Uterus (tissue), 4 donors: ENCODE data around the gene USP25. TPM values are rescaled to one million over a fixed set of nuclear protein-coding genes. Genes with fewer than 3 reads are reported as not detected.

Experiments
- DNase-seq, 2 donors: peaks; one replicate each; pipeline ENCODE4 v3.0.0-alpha.2; 2019 to 2020
- H3K27ac ChIP-seq, 2 donors: fragments of 200-600 bp; sonication (generic); 1 replicate in 1 of 2; 2 replicates in 1 of 2; pipeline ENCODE4 v1.5.1; 2016 to 2018
- H3K27me3 ChIP-seq, 2 donors: fragments of 200-600 bp; sonication (generic); one replicate each; pipeline ENCODE4 v1.5.1; 2018 to 2019; ENCODE audit warnings: control low read depth in 1 of 2
- H3K36me3 ChIP-seq, 2 donors: fragments of 200-600 bp; sonication (generic); one replicate each; pipeline ENCODE4 v1.5.1; 2019; ENCODE audit warnings: control low read depth in 1 of 2
- H3K4me1 ChIP-seq, 2 donors: fragments of 200-600 bp; sonication (generic); one replicate each; pipeline ENCODE4 v1.5.1; 2018 to 2019; ENCODE audit warnings: control low read depth in 1 of 2
- H3K4me3 ChIP-seq, 2 donors: fragments of 200-600 bp; sonication (generic); 1 replicate in 1 of 2; 2 replicates in 1 of 2; pipeline ENCODE4 v1.5.1; 2018 to 2019; ENCODE audit warnings: mild to moderate bottlenecking in 1 of 2
- H3K9me3 ChIP-seq, 2 donors: fragments of 200-600 bp; sonication (generic); one replicate each; pipeline ENCODE4 v1.5.1; 2019; ENCODE audit warnings: control low read depth in 1 of 2
- POLR2A ChIP-seq, 2 donors: fragments of 450-650 bp; IDR thresholded peaks; one replicate each; pipeline ENCODE4 v1.6.1; 2016; ENCODE audit warnings: antibody characterized with exemption in 2 of 2, mild to moderate bottlenecking in 1 of 2, moderate library complexity in 1 of 2
- intact Hi-C: fragments of 100-400 bp; cut with DNase I; formaldehyde crosslinking; loops from one replicate; pipeline ENCODE4 v1.15.1; 2023; ENCODE audit warnings: low total_unique reads
- total RNA-seq, 4 donors: library from RNA; depleted of rRNA in 3 of 4; stranded (reverse); fragments of >200 nt in 3 of 4; gene quantifications; one replicate each; pipeline versions ENCODE4 v1.1.0 to v1.2.4, GENCODE V29; 2014 to 2023
- TF ChIP-seq, protein P1 (sequence below), 4 experiments: fragments of 200-600 bp in 2 of 4; fragments of 450-650 bp in 2 of 4; sonication (generic) in 2 of 4; IDR thresholded peaks; one replicate each; pipeline ENCODE4 v1.5.1; 2016 to 2019; ENCODE audit warnings: antibody characterized with exemption in 4 of 4, mild to moderate bottlenecking in 2 of 4, moderate library complexity in 1 of 4
- donor health status: DM: yes; HTN: yes; CAD: no.

Gene USP25, protein sequence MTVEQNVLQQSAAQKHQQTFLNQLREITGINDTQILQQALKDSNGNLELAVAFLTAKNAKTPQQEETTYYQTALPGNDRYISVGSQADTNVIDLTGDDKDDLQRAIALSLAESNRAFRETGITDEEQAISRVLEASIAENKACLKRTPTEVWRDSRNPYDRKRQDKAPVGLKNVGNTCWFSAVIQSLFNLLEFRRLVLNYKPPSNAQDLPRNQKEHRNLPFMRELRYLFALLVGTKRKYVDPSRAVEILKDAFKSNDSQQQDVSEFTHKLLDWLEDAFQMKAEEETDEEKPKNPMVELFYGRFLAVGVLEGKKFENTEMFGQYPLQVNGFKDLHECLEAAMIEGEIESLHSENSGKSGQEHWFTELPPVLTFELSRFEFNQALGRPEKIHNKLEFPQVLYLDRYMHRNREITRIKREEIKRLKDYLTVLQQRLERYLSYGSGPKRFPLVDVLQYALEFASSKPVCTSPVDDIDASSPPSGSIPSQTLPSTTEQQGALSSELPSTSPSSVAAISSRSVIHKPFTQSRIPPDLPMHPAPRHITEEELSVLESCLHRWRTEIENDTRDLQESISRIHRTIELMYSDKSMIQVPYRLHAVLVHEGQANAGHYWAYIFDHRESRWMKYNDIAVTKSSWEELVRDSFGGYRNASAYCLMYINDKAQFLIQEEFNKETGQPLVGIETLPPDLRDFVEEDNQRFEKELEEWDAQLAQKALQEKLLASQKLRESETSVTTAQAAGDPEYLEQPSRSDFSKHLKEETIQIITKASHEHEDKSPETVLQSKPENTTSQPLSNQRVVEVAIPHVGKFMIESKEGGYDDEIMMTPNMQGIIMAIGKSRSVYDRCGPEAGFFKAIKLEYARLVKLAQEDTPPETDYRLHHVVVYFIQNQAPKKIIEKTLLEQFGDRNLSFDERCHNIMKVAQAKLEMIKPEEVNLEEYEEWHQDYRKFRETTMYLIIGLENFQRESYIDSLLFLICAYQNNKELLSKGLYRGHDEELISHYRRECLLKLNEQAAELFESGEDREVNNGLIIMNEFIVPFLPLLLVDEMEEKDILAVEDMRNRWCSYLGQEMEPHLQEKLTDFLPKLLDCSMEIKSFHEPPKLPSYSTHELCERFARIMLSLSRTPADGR
- 10 to 100 TPM; 34.6 to 97.5 (median 63.5) TPM for total RNA-seq

DNA sequence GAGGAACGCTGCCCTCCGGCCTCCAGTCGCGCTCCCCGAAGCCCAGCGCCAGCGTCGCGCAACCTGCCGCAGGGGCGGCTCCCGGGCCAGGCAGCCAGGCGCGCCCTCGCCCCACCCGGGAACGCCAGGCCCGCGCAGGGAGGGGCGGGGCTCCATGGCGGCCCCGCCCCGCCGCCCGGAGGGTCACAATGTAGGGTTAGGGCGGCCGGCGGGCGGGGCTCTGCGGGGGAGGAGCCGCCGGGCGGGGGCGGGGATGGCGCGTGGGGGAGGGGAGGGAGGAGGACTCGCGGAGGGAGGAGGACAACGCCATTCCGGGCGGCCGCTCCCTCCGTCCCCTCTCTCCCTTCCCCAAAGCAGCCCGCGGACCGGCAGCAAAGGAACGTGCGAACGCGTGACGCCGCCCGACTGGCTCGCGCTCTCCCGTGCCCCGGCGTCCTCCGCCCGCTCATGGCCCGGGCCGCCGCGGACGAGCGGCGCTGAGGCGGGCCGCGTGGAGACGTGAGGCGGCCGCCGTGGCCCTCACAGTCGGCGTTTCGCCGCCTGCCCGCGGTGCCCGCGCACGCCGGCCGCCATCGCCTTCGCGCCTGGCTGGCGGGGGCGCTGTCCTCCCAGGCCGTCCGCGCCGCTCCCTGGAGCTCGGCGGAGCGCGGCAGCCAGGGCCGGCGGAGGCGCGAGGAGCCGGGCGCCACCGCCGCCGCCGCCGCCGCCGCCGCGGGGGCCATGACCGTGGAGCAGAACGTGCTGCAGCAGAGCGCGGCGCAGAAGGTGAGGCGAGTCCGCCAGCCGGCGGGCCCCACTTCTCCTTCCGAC, at the start of gene USP25:
Gene USP25 (plus strand): TSS at position 309 of the 810 bp plus-strand sequence. CDS start 412 bp downstream, at position 721.
- intact Hi-C loops = no loop called here
- H3K4me1 ChIP-seq = peaks cover 0 to 5% of the 10 kb centered on the region in 2 donors
- peak; percentile 87 to 91 for DNase-seq

DNA sequence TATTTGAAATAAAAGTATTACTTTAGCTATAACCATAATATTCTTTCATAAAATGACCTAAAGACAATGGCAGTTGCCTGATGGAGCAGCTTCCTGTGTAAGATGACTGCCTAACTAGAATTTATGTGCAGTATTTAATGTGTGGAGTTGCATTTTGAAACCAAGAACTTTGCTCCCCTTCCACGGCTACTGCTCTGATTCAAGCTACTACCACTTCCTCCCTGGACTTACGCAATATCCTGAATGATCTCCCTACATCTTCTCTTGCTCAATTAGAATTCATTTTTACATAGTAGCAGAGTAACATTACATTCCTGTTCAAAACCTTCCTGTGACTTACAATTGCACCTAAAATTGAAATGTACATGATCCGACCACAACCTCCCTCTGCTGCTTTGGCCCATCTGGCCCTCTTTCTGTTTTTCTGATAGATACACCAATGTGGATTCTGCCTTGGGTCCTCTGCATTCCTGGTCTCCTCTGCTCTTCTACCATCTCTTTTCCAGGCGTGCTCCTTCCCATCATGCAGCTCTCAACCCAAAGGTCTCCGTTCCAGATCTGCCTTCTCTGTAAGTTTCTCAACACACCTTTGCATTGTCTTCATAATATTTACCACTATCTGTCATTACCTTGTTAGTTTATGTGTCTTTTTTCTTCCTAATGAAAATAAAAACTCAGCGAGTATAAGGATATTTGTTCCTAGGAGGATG, 47.4 kb upstream of the USP25 start:
- Histone ChIP-seq H3K27me3 (no peaks in the 10 kb centered on the region), H3K4me1 (no peaks in the 10 kb centered on the region), H3K9me3 (no peaks in the 10 kb centered on the region), H3K36me3 (no peaks in the 10 kb centered on the region), H3K27ac (no peak overlapping the region), H3K4me3 (no peak overlapping the region)
- intact Hi-C loops = no loop called here
- TF ChIP-seq POLR2A (IDR thresholded peaks at IDR 0.05) = no peak
- TF ChIP-seq, protein P1, sequence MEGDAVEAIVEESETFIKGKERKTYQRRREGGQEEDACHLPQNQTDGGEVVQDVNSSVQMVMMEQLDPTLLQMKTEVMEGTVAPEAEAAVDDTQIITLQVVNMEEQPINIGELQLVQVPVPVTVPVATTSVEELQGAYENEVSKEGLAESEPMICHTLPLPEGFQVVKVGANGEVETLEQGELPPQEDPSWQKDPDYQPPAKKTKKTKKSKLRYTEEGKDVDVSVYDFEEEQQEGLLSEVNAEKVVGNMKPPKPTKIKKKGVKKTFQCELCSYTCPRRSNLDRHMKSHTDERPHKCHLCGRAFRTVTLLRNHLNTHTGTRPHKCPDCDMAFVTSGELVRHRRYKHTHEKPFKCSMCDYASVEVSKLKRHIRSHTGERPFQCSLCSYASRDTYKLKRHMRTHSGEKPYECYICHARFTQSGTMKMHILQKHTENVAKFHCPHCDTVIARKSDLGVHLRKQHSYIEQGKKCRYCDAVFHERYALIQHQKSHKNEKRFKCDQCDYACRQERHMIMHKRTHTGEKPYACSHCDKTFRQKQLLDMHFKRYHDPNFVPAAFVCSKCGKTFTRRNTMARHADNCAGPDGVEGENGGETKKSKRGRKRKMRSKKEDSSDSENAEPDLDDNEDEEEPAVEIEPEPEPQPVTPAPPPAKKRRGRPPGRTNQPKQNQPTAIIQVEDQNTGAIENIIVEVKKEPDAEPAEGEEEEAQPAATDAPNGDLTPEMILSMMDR (IDR thresholded peaks at IDR 0.05) = no peak
- DNase-seq = no peak

More for the DNA sequence above, at the start of gene USP25:
- Histone ChIP-seq H3K36me3 (no peaks in the 10 kb centered on the region), H3K9me3 (no peaks in the 10 kb centered on the region), H3K27me3 (no peaks in the 10 kb centered on the region), H3K4me3 (peak within 1 kb of the TSS; percentile 49 to 97), H3K27ac (peak within 1 kb of the TSS; percentile 94 to 98)
- TF ChIP-seq, protein P1 (IDR thresholded peaks at IDR 0.05) = peak in 2 of 4 experiments; percentile 23 to 41
- peak; percentile 81 to 84 for TF ChIP-seq POLR2A (IDR thresholded peaks at IDR 0.05)

DNA sequence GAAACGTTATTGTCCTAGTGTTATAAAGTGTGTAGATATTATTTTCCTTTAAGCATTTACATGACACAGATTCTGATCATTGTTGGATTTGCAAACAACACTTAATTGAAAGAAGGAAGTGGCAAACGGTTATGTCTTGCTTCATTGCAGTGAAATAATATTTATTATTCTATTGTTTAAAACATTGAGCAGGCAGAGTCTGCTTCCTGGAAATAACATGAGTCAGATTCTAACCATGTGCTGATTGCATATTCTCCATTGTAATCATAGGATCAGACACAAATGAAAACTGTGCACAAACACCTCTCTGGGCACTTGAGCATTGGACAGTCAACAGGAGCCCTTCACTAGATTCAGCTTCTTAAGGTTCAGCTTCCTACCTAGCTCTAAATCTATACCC, 46.8 kb upstream of the USP25 start:
- intact Hi-C loops = no loop called here
- Histone ChIP-seq H3K27ac (no peak overlapping the region), H3K4me3 (no peak overlapping the region), H3K4me1 (no peaks in the 10 kb centered on the region), H3K27me3 (no peaks in the 10 kb centered on the region), H3K9me3 (no peaks in the 10 kb centered on the region), H3K36me3 (no peaks in the 10 kb centered on the region)
- DNase-seq = no peak
- TF ChIP-seq, protein P1 (IDR thresholded peaks at IDR 0.05) = no peak
- TF ChIP-seq POLR2A (IDR thresholded peaks at IDR 0.05) = no peak

DNA sequence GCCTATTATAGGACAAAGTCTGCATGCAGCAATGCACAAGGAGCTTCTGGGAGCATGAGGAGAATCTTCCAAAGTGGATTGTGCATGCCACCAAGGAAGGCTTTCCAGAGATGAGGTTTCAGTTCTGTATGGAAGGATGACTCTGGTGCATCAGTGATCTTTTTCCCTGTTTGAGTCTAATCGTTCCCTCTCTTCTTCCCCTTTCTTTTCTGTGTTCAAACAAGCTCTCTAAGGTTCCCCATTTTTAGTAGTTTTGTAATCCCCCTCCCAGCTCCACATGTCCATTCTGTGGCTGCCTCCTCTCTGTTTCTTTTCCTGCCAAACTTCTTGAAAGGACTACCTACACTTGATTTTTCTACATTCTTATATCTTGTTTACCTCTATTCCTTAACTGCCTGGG, 43.3 kb upstream of the USP25 start:
- intact Hi-C loops = no loop called here

More for the DNA sequence above, 43.3 kb upstream of the USP25 start:
- H3K4me1 ChIP-seq = no peaks in the 10 kb centered on the region
- H3K9me3 ChIP-seq = no peaks in the 10 kb centered on the region
- no peaks in the 10 kb centered on the region for H3K36me3 ChIP-seq
- DNase-seq = no peak
- no peak overlapping the region for H3K27ac ChIP-seq
- H3K27me3 ChIP-seq = no peaks in the 10 kb centered on the region
- no peak for TF ChIP-seq POLR2A (IDR thresholded peaks at IDR 0.05)
- TF ChIP-seq, protein P1 (IDR thresholded peaks at IDR 0.05) = no peak
- no peak overlapping the region for H3K4me3 ChIP-seq
